Fibroblast of the aortic adventitia (primary cell): ENCODE measurements around the gene PLEKHG3. TPM values are rescaled to one million over a fixed set of nuclear protein-coding genes. Genes with fewer than 3 reads are reported as not detected.

Source experiments
- DNase-seq: peaks from one replicate; pipeline ENCODE4 v3.0.0-alpha.2; 2010; ENCODE audit warnings: low read depth
- H3K4me3 ChIP-seq: 2 replicates; pipeline ENCODE4 v1.5.1; 2011; ENCODE audit warnings: low read depth, mild to moderate bottlenecking, control low read depth, low read length, moderate library complexity
- CTCF ChIP-seq: IDR thresholded peaks from 2 replicates; pipeline ENCODE4 v1.5.1; 2011; ENCODE audit warnings: mild to moderate bottlenecking, low read length, control low read depth, inconsistent platforms; ENCODE audit not compliant: insufficient read depth
- total RNA-seq: library from RNA; depleted of rRNA; stranded (reverse); fragments of >200 nt; gene quantifications from 2 replicates; pipeline ENCODE4 v1.2.3, GENCODE V29; 2012; ENCODE audit warnings: low replicate concordance

Gene PLEKHG3
- total RNA-seq, 1 donor: 9.0 TPM

- no peak for DNase-seq
- no peak for TF ChIP-seq CTCF
- H3K4me3 ChIP-seq: no peak overlapping the region
Observed at GRCh38 chr14:64728106-64728505, 23.9 kb downstream of the PLEKHG3 start.

GRCh38 chr14:64728856-64729255, 24.6 kb downstream of the PLEKHG3 start:
- no peak for TF ChIP-seq CTCF
- no peak for DNase-seq
- H3K4me3 ChIP-seq: no peak overlapping the region

DNA sequence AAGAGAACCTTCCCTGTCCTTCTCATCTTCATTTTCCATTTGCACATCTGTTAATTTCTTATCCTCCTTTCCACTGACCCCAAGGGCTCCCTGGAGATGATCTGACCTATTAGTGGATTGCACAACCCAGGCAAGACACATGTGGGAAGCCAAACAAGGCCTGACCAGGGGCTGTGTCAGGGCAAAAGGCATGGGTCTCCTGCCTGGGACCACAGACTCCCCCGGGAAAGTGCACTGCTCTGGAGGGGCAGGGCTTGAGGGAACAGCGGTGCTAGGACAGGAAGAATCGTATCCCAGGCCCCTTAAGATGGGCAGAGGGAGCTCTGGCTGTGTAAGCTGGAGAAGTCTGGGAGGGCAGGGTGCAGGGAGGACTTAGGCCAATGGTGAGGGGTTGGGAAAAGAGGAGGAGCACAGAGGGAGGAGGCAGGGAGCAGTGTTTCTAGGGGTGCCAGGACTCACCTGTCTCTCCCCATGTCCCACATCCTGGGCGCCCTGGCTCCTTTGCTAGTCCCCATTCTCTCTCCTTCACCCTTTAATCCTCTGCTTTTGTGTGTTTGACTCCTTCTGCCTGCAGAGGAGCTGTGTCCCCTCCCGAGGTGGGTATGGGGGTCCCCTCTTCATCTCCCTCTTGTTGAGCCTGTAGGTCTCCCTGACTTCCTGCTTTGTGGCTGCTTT, 25.3 kb downstream of the PLEKHG3 start:
- no peak for DNase-seq
- no peak for TF ChIP-seq CTCF
- H3K4me3 ChIP-seq: no peak overlapping the region

GRCh38 chr14:64730061-64730440, 25.8 kb downstream of the PLEKHG3 start:
- no peak for TF ChIP-seq CTCF
- H3K4me3 ChIP-seq: no peak overlapping the region
- DNase-seq: no peak

DNA sequence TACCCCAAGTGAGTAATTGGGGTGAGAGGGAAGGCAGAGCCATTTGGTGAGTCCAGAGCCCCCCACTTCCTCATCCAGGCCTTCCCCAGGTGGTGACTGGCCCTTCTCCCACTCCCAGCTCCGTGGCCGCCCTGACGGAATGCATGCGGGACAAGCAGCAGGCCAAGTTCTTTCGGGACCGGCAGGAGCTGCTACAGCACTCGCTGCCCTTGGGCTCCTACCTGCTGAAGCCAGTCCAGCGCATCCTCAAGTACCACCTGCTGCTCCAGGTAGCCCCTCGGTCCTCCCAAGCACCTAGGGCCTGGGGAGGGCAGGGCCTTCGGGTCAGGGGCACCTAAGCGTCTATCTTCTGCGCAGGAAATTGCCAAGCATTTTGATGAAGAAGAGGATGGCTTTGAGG, 26.5 kb downstream of the PLEKHG3 start:
- no peak overlapping the region for H3K4me3 ChIP-seq
- DNase-seq: no peak
- no peak for TF ChIP-seq CTCF

GRCh38 chr14:64731141-64731581, 26.9 kb downstream of the PLEKHG3 start:
- TF ChIP-seq CTCF: no peak
- no peak overlapping the region for H3K4me3 ChIP-seq
- DNase-seq: no peak

DNA sequence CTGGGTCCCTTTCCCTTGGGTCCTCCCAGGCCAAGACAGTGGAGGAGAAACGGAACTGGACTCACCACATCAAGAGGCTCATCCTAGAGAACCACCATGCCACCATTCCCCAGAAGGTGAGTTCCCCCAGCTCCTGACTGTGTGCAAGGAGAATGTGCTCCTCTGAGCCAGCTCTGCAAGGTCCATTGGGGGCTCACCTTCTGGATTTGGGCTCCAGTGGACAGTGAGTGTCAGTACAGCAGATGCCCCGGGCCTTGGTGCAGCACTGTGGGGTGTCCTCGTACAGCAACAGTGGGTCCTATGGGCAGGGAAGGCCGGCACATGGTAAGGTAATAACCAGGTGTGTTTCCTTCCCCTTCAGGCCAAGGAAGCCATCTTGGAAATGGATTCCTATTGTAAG, 27.8 kb downstream of the PLEKHG3 start:
- no peak overlapping the region for H3K4me3 ChIP-seq
- TF ChIP-seq CTCF: no peak
- DNase-seq: no peak
